ENCODE measurements around the gene ZNF592. TPM values are rescaled to one million over a fixed set of nuclear protein-coding genes. Genes with fewer than 3 reads are reported as not detected.
A peak's percentile ranks its signal among the peaks of the same experiment; 100 is the strongest.

ZNF592 gene
- total RNA-seq, 1 donor from 2014 or later: 36.1 TPM

DNA sequence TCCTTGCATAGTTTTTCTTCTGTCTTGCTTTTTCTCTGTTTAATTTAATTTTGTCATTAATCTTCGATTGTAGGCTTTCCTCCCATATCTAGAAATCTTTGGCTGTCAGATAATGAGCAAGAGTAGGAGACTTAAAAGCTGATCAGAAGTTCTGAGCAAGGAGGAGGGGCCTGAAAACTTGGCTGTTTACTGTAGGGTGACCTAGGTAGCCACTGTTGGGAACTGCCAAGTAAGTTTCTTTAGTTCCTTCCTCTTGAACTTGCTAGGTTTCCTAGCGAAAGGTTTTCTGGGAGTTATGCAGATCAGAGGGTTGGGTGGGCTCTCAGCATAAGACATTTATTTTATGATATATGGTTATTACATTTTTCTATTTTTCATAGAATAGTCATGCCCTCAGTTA is 83.2 kb downstream of the ZNF592 start:
- Histone ChIP-seq H3K27ac (peak overlapping the region in 1 of 2 donors; percentile 51), H3K27me3 (no peaks in the 10 kb centered on the region), H3K4me3 (no peak overlapping the region), H3K36me3 (peaks cover 21 to 25% of the 10 kb centered on the region in 2 donors), H3K9me3 (no peaks in the 10 kb centered on the region), H3K4me1 (peaks cover 9 to 38% of the 10 kb centered on the region in 2 donors)
- TF ChIP-seq, protein P1, sequence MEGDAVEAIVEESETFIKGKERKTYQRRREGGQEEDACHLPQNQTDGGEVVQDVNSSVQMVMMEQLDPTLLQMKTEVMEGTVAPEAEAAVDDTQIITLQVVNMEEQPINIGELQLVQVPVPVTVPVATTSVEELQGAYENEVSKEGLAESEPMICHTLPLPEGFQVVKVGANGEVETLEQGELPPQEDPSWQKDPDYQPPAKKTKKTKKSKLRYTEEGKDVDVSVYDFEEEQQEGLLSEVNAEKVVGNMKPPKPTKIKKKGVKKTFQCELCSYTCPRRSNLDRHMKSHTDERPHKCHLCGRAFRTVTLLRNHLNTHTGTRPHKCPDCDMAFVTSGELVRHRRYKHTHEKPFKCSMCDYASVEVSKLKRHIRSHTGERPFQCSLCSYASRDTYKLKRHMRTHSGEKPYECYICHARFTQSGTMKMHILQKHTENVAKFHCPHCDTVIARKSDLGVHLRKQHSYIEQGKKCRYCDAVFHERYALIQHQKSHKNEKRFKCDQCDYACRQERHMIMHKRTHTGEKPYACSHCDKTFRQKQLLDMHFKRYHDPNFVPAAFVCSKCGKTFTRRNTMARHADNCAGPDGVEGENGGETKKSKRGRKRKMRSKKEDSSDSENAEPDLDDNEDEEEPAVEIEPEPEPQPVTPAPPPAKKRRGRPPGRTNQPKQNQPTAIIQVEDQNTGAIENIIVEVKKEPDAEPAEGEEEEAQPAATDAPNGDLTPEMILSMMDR (IDR thresholded peaks at IDR 0.05): no peak
- intact Hi-C loops (cut with DNase I): no loop called here
- peak in 1 of 2 donors; percentile 42 for DNase-seq (ENCODE audit: low spot score in 2 of 2)

DNA sequence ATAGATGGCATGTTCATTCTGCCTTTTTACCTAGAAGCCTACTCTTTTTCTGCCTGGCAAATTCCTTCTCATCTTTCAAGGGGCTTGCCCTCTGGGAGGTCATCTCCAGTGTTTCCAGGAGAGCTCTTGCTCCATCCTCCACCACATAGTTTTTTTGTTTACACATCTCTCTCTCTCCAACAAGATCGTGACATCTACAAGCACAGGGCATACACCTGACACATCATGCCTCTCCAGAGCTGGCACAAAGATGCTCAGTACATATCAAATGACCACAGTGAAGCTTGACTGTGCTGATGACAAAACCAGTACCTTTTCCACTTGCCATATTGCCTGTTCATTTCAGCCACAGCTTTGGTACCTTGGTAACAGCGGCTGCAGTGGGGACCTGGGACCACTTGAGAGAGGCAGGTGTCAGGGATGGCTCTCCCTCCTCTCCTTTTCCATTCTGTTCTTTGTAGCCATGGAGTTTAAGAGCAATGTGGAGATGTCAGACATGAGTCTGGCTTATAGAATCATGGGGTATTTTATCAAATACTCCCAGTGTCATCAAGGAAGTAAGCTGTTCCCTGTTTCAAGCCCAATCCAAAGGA is 84.2 kb downstream of the ZNF592 start:
- DNase-seq (ENCODE audit: low spot score in 2 of 2): peak in 1 of 2 donors; percentile 7
- intact Hi-C loops (cut with DNase I): no loop called here
- no peaks in the 10 kb centered on the region for H3K9me3 ChIP-seq
- peaks cover 21 to 24% of the 10 kb centered on the region in 2 donors for H3K36me3 ChIP-seq
- H3K27me3 ChIP-seq: no peaks in the 10 kb centered on the region
- peaks cover 9 to 31% of the 10 kb centered on the region in 2 donors for H3K4me1 ChIP-seq
- H3K4me3 ChIP-seq: no peak overlapping the region
- TF ChIP-seq, protein P1 (IDR thresholded peaks at IDR 0.05): no peak
- H3K27ac ChIP-seq: peak overlapping the region in 1 of 2 donors; percentile 51

DNA sequence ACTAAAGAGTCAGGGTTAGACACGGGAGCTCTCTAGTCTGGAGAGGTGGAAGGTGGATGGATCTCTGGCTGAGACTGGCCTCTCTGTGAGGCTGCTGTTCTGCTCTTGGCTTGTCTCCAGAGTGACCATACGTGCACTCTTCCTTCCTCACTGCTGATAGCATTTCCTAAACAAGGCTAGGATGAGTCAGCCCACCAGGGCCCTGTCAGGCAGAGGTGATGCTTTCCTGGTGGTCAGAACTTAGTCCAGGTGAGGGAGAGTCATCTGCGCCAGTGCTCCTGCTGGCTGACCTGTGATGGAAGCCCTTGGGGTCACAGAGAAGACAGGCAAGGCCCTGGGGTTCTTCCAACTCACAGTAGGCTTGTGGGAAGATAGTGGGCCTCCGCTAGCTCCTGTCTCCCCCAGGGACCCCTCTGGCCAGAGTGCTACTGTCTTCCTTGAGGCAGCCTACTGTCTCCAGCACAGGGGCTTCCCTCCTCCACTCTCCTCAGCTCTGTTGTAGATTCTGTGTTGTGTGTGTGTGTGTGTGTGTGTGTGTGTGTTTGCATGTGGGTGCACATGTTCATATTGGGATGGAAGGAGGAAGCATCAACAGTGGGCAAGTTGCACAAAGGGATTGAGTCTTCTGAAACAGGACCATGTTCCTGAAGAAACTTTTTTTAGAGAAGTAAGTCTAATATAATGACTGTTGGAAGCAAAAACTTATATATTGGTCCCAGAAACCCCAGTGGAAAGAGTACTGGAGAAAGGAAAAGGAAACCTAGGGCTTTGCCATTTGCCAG is 85.2 kb downstream of the ZNF592 start:
- peaks cover 5 to 26% of the 10 kb centered on the region in 2 donors for H3K4me1 ChIP-seq
- H3K36me3 ChIP-seq: peaks cover 24% of the 10 kb centered on the region in 2 donors
- H3K4me3 ChIP-seq: no peak overlapping the region
- H3K27ac ChIP-seq: peak overlapping the region in 1 of 2 donors; percentile 51
- intact Hi-C loops (cut with DNase I): no loop called here
- DNase-seq (ENCODE audit: low spot score in 2 of 2): peak in 1 of 2 donors; percentile 63
- no peaks in the 10 kb centered on the region for H3K9me3 ChIP-seq
- no peaks in the 10 kb centered on the region for H3K27me3 ChIP-seq
- TF ChIP-seq, protein P1 (IDR thresholded peaks at IDR 0.05): no peak

DNA sequence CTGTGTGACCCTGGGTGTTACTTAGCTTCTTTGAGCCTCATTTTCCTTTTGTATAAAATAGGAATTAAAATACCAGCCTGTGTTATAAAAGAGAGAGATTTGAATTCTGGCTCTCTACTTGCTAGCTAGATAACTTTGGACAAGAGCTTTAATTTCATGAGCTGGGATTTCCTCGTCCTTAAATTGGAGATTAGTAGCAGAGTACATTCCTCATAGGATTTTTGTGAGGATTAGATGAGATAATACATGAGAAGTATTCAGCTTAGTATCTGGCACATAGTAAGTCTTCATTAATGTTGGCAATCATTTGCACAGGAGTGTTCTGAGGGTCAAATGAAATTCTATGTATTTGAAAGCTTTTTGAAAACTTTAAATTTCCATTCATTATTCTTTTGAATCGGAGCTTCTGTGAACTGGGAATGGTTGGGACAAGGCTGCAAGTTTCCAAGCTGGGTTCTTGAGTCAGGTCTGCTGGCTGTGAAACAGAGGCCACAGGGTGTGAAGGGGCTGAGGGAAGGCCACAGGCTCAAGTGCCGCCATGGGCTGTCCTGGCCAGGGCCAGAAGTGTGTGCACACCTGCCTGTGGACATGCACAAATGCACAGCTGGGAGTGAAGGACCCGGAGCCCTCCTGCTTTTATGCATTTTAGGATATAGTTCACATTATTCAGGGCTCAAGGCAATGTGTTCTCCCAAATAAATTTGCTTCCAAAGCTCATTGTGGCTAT is 86.0 kb downstream of the ZNF592 start:
- Histone ChIP-seq H3K9me3 (no peaks in the 10 kb centered on the region), H3K4me1 (peaks cover 7 to 32% of the 10 kb centered on the region in 2 donors), H3K4me3 (no peak overlapping the region), H3K27ac (peak overlapping the region in 1 of 2 donors; percentile 97), H3K27me3 (no peaks in the 10 kb centered on the region), H3K36me3 (peaks cover 24 to 28% of the 10 kb centered on the region in 2 donors)
- TF ChIP-seq, protein P1 (IDR thresholded peaks at IDR 0.05): no peak
- peak in 1 of 2 donors; percentile 55 for DNase-seq (ENCODE audit: low spot score in 2 of 2)
- intact Hi-C loops (cut with DNase I): no loop called here

DNA sequence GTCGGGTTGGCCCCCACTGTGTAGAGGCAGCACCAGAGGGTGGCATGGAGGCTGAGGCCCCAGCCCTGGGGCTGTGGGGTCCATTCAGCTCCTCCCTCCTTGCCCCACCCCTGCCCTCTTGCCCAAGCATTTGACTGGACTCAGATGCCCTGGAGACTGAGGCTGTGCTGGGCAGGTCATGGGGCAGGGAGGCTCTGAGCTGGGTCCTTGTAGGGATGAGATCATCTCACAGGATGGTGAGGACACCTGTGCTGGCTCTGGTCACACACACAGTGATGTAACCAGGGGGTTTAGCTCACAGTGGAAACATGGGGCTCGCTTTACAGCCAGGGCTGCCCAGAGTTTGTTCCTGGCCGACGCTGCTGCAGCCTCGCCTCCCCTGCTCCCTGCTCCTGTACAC is 86.6 kb downstream of the ZNF592 start:
- intact Hi-C loops (cut with DNase I): no loop called here
- peak in 1 of 2 donors; percentile 52 for DNase-seq (ENCODE audit: low spot score in 2 of 2)
- Histone ChIP-seq H3K9me3 (no peaks in the 10 kb centered on the region), H3K27me3 (no peaks in the 10 kb centered on the region), H3K27ac (peak overlapping the region in 1 of 2 donors; percentile 97), H3K36me3 (peaks cover 29 to 34% of the 10 kb centered on the region in 2 donors), H3K4me3 (no peak overlapping the region), H3K4me1 (peaks cover 11 to 38% of the 10 kb centered on the region in 2 donors)
- TF ChIP-seq, protein P1 (IDR thresholded peaks at IDR 0.05): no peak
